Fibroblast of lung (primary cell): ENCODE measurements around the gene CSAG2. TPM values are rescaled to one million over a fixed set of nuclear protein-coding genes. Genes with fewer than 3 reads are reported as not detected.
"Not testable (repeated sequence)": the region's sequence is repeated elsewhere in the genome, so short reads cannot be mapped to it uniquely, and the experiment has no call there.

Experiments used
- DNase-seq, 2 donors: peaks; one replicate each; pipeline versions ENCODE4 v3.0.0 to v3.0.0-alpha.2; 2010; ENCODE audit warnings: low read depth in 2 of 2
- H2AFZ ChIP-seq: 2 replicates; pipeline ENCODE4 v1.5.1; 2012; ENCODE audit warnings: low read length, control low read depth, inconsistent platforms
- H3K27ac ChIP-seq: 2 replicates; pipeline ENCODE4 v1.5.1; 2011; ENCODE audit warnings: low read length, control low read depth; ENCODE audit not compliant: insufficient read depth
- H3K27me3 ChIP-seq: 2 replicates; pipeline ENCODE4 v1.5.1; 2011; ENCODE audit warnings: mild to moderate bottlenecking, low read length; ENCODE audit not compliant: control insufficient read depth, insufficient read depth
- H3K36me3 ChIP-seq: 2 replicates; pipeline ENCODE4 v1.5.1; 2011; ENCODE audit warnings: low read length; ENCODE audit not compliant: control insufficient read depth, insufficient read depth
- H3K4me1 ChIP-seq: 2 replicates; pipeline ENCODE4 v1.5.1; 2011; ENCODE audit warnings: low read length; ENCODE audit not compliant: control insufficient read depth, insufficient read depth; ENCODE audit errors: extremely low read depth
- H3K4me2 ChIP-seq: 2 replicates; pipeline ENCODE4 v1.5.1; 2011; ENCODE audit warnings: low read length, control low read depth; ENCODE audit not compliant: insufficient read depth; ENCODE audit errors: extremely low read depth
- H3K4me3 ChIP-seq, 4 experiments: fragments of 200-600 bp in 1 of 4; sonication (generic) in 1 of 4; replicated peaks in 1 of 4; 2 replicates each; pipeline ENCODE4 v1.5.1; 2011 to 2016; ENCODE audit warnings: low read length in 4 of 4, low read depth in 3 of 4, mild to moderate bottlenecking in 3 of 4, control low read depth in 2 of 4, inconsistent platforms in 1 of 4, mixed read lengths in 1 of 4; ENCODE audit not compliant: insufficient read depth in 1 of 4; ENCODE audit errors: control extremely low read depth in 1 of 4
- H3K79me2 ChIP-seq: 2 replicates; pipeline ENCODE4 v1.5.1; 2012; ENCODE audit warnings: mild to moderate bottlenecking, low read length, inconsistent platforms; ENCODE audit not compliant: control insufficient read depth, insufficient read depth
- H3K9ac ChIP-seq: 2 replicates; pipeline ENCODE4 v1.5.1; 2011; ENCODE audit warnings: mild to moderate bottlenecking, low read length, control low read depth; ENCODE audit not compliant: insufficient read depth
- H3K9me3 ChIP-seq: 2 replicates; pipeline ENCODE4 v1.5.1; 2012; ENCODE audit warnings: low read depth, low read length; ENCODE audit not compliant: control insufficient read depth, insufficient read depth
- H4K20me1 ChIP-seq: 2 replicates; pipeline ENCODE4 v1.5.1; 2011; ENCODE audit warnings: low read length; ENCODE audit not compliant: control insufficient read depth, insufficient read depth; ENCODE audit errors: extremely low read depth
- CTCF ChIP-seq, 2 donors: IDR thresholded peaks in 1 of 2; conservative IDR thresholded peaks in 1 of 2; 1 replicate in 1 of 2; 2 replicates in 1 of 2; pipeline ENCODE4 v1.5.1; 2011 to 2012; ENCODE audit warnings: low read length in 2 of 2, control low read depth in 1 of 2, inconsistent platforms in 1 of 2, low read depth in 1 of 2, mild to moderate bottlenecking in 1 of 2
- EZH2 ChIP-seq: IDR thresholded peaks from 2 replicates; pipeline ENCODE4 v1.5.1; 2012; ENCODE audit warnings: low read length, control low read depth, mild to moderate bottlenecking; ENCODE audit errors: missing control alignments
- polyA plus RNA-seq, 2 donors: library from polyadenylated mRNA; depleted of rRNA in 1 of 2; stranded (reverse) in 1 of 2; unstranded in 1 of 2; fragments of >200 nt; gene quantifications; 2 replicates each; pipeline ENCODE4 v1.2.1, GENCODE V29; 2011 to 2012; ENCODE audit warnings: missing spikeins in 1 of 2
- total RNA-seq: library from RNA; depleted of rRNA; stranded (reverse); fragments of >200 nt; gene quantifications from 2 replicates; pipeline ENCODE4 v1.2.1, GENCODE V29; 2014

Gene CSAG2
- total and polyA plus RNA-seq, 2 donors (not counting 1 experiment from before 2014, with no cell fraction given), result not detected

GRCh38 chrX:152733261-152733975 lies 24.3 kb upstream of the CSAG2 start, which contains the start of the genes CSAG1 and MAGEA12:
CSAG1 (minus strand) TSS chrX:152733721; CDS start chrX:152732460, 1,261 bp downstream.
MAGEA12 (plus strand) TSS chrX:152733757; CDS start chrX:152736162, 2,405 bp downstream.
- no peaks in the 10 kb centered on the region for H3K4me1 ChIP-seq
- H3K27ac ChIP-seq, result no peak within 1 kb of the TSS
- H2AFZ ChIP-seq, result no peak within 1 kb of the TSS
- no peak within 1 kb of the TSS for H3K4me3 ChIP-seq
- H3K79me2 ChIP-seq, result no peaks in the 10 kb centered on the region
- no peak within 1 kb of the TSS for H3K9ac ChIP-seq
- H3K9me3 ChIP-seq, result no peaks in the 10 kb centered on the region
- H4K20me1 ChIP-seq, result no peaks in the 10 kb centered on the region
- DNase-seq, result no peak
- H3K36me3 ChIP-seq, result no peaks in the 10 kb centered on the region
- no peaks in the 10 kb centered on the region for H3K27me3 ChIP-seq
- H3K4me2 ChIP-seq, result no peak within 1 kb of the TSS
- TF ChIP-seq EZH2 (no peak), CTCF (conservative IDR thresholded peaks at IDR 0.05 in 1 of 2, IDR thresholded peaks at IDR 0.05 in 1 of 2; ENCODE audit: low read depth in 1 of 2, low read length in 2 of 2) (no peak)

GRCh38 chrX:152725409-152725808 lies 16.3 kb upstream of the CSAG2 start:
- TF ChIP-seq CTCF (conservative IDR thresholded peaks at IDR 0.05 in 1 of 2, IDR thresholded peaks at IDR 0.05 in 1 of 2; ENCODE audit: low read depth in 1 of 2, low read length in 2 of 2) (no peak), EZH2 (no peak)
- Histone ChIP-seq H3K4me1 (no peaks in the 10 kb centered on the region), H3K9ac (no peak overlapping the region), H3K27me3 (no peaks in the 10 kb centered on the region), H3K9me3 (no peaks in the 10 kb centered on the region), H3K4me2 (no peak overlapping the region), H3K4me3 (no peak overlapping the region), H3K79me2 (no peaks in the 10 kb centered on the region), H3K27ac (no peak overlapping the region), H4K20me1 (no peaks in the 10 kb centered on the region), H2AFZ (no peak overlapping the region), H3K36me3 (no peaks in the 10 kb centered on the region)
- DNase-seq, result no peak

GRCh38 chrX:152713815-152714787 lies 5.0 kb upstream of the CSAG2 start, which contains the start of gene MAGEA2B:
MAGEA2B (plus strand) TSS chrX:152714628; CDS start chrX:152717107, 2,479 bp downstream.
- H3K27ac ChIP-seq, H3K9me3 ChIP-seq, H2AFZ ChIP-seq, H3K4me1 ChIP-seq, H3K9ac ChIP-seq, H3K79me2 ChIP-seq, H3K27me3 ChIP-seq, DNase-seq, H3K4me3 ChIP-seq, H4K20me1 ChIP-seq, H3K4me2 ChIP-seq, H3K36me3 ChIP-seq: not testable (repeated sequence)

GRCh38 chrX:152713195-152713594 lies 4.1 kb upstream of the CSAG2 start:
- not testable (repeated sequence) for H2AFZ ChIP-seq, H3K79me2 ChIP-seq, H3K9ac ChIP-seq, H3K27me3 ChIP-seq, H4K20me1 ChIP-seq, H3K9me3 ChIP-seq, H3K4me3 ChIP-seq, H3K4me1 ChIP-seq, DNase-seq, H3K27ac ChIP-seq, H3K36me3 ChIP-seq, H3K4me2 ChIP-seq

GRCh38 chrX:152706500-152706899 lies 2.6 kb downstream of the CSAG2 start:
- not testable (repeated sequence) for H2AFZ ChIP-seq, DNase-seq, H3K27me3 ChIP-seq, H3K4me2 ChIP-seq, H3K4me1 ChIP-seq, H3K9me3 ChIP-seq, H3K9ac ChIP-seq, H3K27ac ChIP-seq, H4K20me1 ChIP-seq, H3K79me2 ChIP-seq, H3K36me3 ChIP-seq, H3K4me3 ChIP-seq
